HEK293 (cell line): ENCODE results near the gene RPL11.
A peak's percentile ranks its signal among the peaks of the same experiment; 100 is the strongest.

Experiments
- PRDM2 ChIP-seq: fragments of 450-650 bp; formaldehyde crosslinking; IDR thresholded peaks from 2 replicates; pipeline ENCODE4 v1.5.1; 2016; ENCODE audit warnings: missing biosample characterization, missing genetic modification characterization, borderline replicate concordance
- PRDM4 ChIP-seq: fragments of 450-650 bp; formaldehyde crosslinking; IDR thresholded peaks from 2 replicates; pipeline ENCODE4 v1.5.1; 2017; ENCODE audit warnings: missing biosample characterization, missing genetic modification characterization
- PRDM6 ChIP-seq: fragments of 450-650 bp; formaldehyde crosslinking; IDR thresholded peaks from 2 replicates; pipeline ENCODE4 v1.5.1; 2017; ENCODE audit warnings: missing biosample characterization, missing genetic modification characterization
- SP2 ChIP-seq: fragments of 450-650 bp; formaldehyde crosslinking; IDR thresholded peaks from 2 replicates; pipeline ENCODE4 v1.5.1; 2016; ENCODE audit warnings: missing biosample characterization, missing genetic modification characterization
- ZBTB20 ChIP-seq: fragments of 450-650 bp; formaldehyde crosslinking; IDR thresholded peaks from 2 replicates; pipeline ENCODE4 v1.5.1; 2016; ENCODE audit warnings: missing biosample characterization, missing genetic modification characterization
- ZBTB8A ChIP-seq: fragments of 450-650 bp; formaldehyde crosslinking; IDR thresholded peaks from 2 replicates; pipeline ENCODE4 v1.5.1; 2016; ENCODE audit warnings: missing biosample characterization, missing genetic modification characterization
- ZNF114 ChIP-seq: fragments of 450-650 bp; formaldehyde crosslinking; IDR thresholded peaks from 2 replicates; pipeline ENCODE4 v1.5.0; 2017; ENCODE audit warnings: missing biosample characterization, missing genetic modification characterization
- ZNF121 ChIP-seq: fragments of 450-650 bp; formaldehyde crosslinking; IDR thresholded peaks from 2 replicates; pipeline ENCODE4 v1.5.1; 2016; ENCODE audit warnings: missing biosample characterization, missing genetic modification characterization
- ZNF138 ChIP-seq: fragments of 450-650 bp; formaldehyde crosslinking; IDR thresholded peaks from 2 replicates; pipeline ENCODE4 v1.5.1; 2016; ENCODE audit warnings: missing biosample characterization, missing genetic modification characterization, borderline replicate concordance
- ZNF184 ChIP-seq: fragments of 450-650 bp; IDR thresholded peaks from 2 replicates; pipeline ENCODE4 v1.5.1; 2018; ENCODE audit warnings: missing biosample characterization, mild to moderate bottlenecking, missing genetic modification characterization
- ZNF19 ChIP-seq: fragments of 450-650 bp; formaldehyde crosslinking; IDR thresholded peaks from 2 replicates; pipeline ENCODE4; 2016; ENCODE audit warnings: missing biosample characterization, missing genetic modification characterization, low read depth
- ZNF214 ChIP-seq: fragments of 450-650 bp; formaldehyde crosslinking; IDR thresholded peaks from 2 replicates; pipeline ENCODE4 v1.5.1; 2017; ENCODE audit warnings: missing biosample characterization, mild to moderate bottlenecking, missing genetic modification characterization, borderline replicate concordance
- ZNF23 ChIP-seq: fragments of 450-650 bp; formaldehyde crosslinking; IDR thresholded peaks from 2 replicates; pipeline ENCODE4 v1.5.1; 2016; ENCODE audit warnings: missing biosample characterization, missing genetic modification characterization, borderline replicate concordance
- ZNF266 ChIP-seq: fragments of 450-650 bp; formaldehyde crosslinking; IDR thresholded peaks from 2 replicates; pipeline ENCODE4 v1.5.1; 2016; ENCODE audit warnings: missing biosample characterization, missing genetic modification characterization, low read depth
- ZNF274 ChIP-seq, 2 experiments: fragments of 200-500 bp in 1 of 2; fragments of 450-650 bp in 1 of 2; sonication (Bioruptor generic) in 1 of 2; formaldehyde crosslinking in 1 of 2; IDR thresholded peaks; 2 replicates each; pipeline versions ENCODE4 v1.5.1 to v1.6.1; 2014 to 2016; ENCODE audit warnings: borderline replicate concordance in 1 of 2, inconsistent platforms in 1 of 2, low read length in 1 of 2, missing biosample characterization in 1 of 2, missing genetic modification characterization in 1 of 2
- ZNF423 ChIP-seq: fragments of 450-650 bp; formaldehyde crosslinking; IDR thresholded peaks from 2 replicates; pipeline ENCODE4 v1.5.1; 2016; ENCODE audit warnings: missing biosample characterization, missing genetic modification characterization
- ZNF488 ChIP-seq: fragments of 450-650 bp; formaldehyde crosslinking; IDR thresholded peaks from 2 replicates; pipeline ENCODE4 v1.5.1; 2016; ENCODE audit warnings: missing biosample characterization, missing genetic modification characterization
- ZNF514 ChIP-seq: fragments of 450-650 bp; formaldehyde crosslinking; IDR thresholded peaks from 2 replicates; pipeline ENCODE4 v1.5.1; 2016; ENCODE audit warnings: missing biosample characterization, missing genetic modification characterization
- ZNF626 ChIP-seq: fragments of 450-650 bp; sonication (Bioruptor Pico); formaldehyde crosslinking; IDR thresholded peaks from 2 replicates; pipeline ENCODE4 v1.5.1; 2018; ENCODE audit warnings: missing biosample characterization, missing genetic modification characterization, inconsistent platforms
- ZNF654 ChIP-seq: fragments of 450-650 bp; formaldehyde crosslinking; IDR thresholded peaks from 2 replicates; pipeline ENCODE4 v1.5.1; 2016; ENCODE audit warnings: low read depth, missing biosample characterization, missing genetic modification characterization
- ZNF677 ChIP-seq: fragments of 450-650 bp; IDR thresholded peaks from 2 replicates; pipeline ENCODE4 v1.5.0; 2018; ENCODE audit warnings: missing biosample characterization, mild to moderate bottlenecking, missing genetic modification characterization, moderate library complexity
- ZNF701 ChIP-seq: fragments of 450-650 bp; formaldehyde crosslinking; IDR thresholded peaks from 2 replicates; pipeline ENCODE4 v1.5.1; 2016; ENCODE audit warnings: missing biosample characterization, missing genetic modification characterization
- ZNF791 ChIP-seq: fragments of 450-650 bp; formaldehyde crosslinking; IDR thresholded peaks from 2 replicates; pipeline ENCODE4 v1.5.1; 2016; ENCODE audit warnings: missing biosample characterization, missing genetic modification characterization
- ZSCAN16 ChIP-seq: fragments of 450-650 bp; formaldehyde crosslinking; IDR thresholded peaks from 2 replicates; pipeline ENCODE4 v1.5.1; 2016; ENCODE audit warnings: missing biosample characterization, missing genetic modification characterization
- TF ChIP-seq, protein P1 (sequence below): fragments of 450-650 bp; formaldehyde crosslinking; IDR thresholded peaks from 2 replicates; pipeline ENCODE4 v1.5.0; 2017; ENCODE audit warnings: missing biosample characterization, missing genetic modification characterization, borderline replicate concordance

RPL11 gene

GRCh38 chr1:23743287-23744152, 51.9 kb downstream of the RPL11 start, which contains the start of gene ELOA (continued):
- TF ChIP-seq ZNF423 (tag by site-specific recombination) (0 out of 2 replicates have a peak, but pooled peaks have one; percentile 37), ZNF514 (no peak), ZNF701 (tag by site-specific recombination) (no peak), PRDM6 (tag by site-specific recombination) (no peak), ZNF654 (tag by site-specific recombination) (no peak), PRDM2 (tag by site-specific recombination) (no peak), ZNF677 (tag by site-specific recombination) (peak; percentile 12; the same call in 1 of the 2 replicates), ZNF23 (tag by site-specific recombination) (no peak), SP2 (peak; percentile 72), ZNF791 (tag by site-specific recombination) (no peak), ZNF114 (tag by site-specific recombination) (no peak), ZNF488 (tag by site-specific recombination) (no peak), ZSCAN16 (tag by site-specific recombination) (no peak), ZNF19 (tag by site-specific recombination) (no peak), ZNF214 (tag by site-specific recombination) (no peak), ZNF274 (IDR thresholded peaks at IDR 0.05; ENCODE audit: low read length) (no peak), ZNF274 (tag by site-specific recombination; IDR thresholded peaks at IDR 0.05; ENCODE audit: borderline replicate concordance) (no peak), ZBTB8A (tag by site-specific recombination) (peak; percentile 95), PRDM4 (tag by site-specific recombination) (no peak), ZNF138 (tag by site-specific recombination) (no peak), ZBTB20 (tag by site-specific recombination) (peak; percentile 77), ZNF266 (tag by site-specific recombination) (no peak), ZNF184 (tag by site-specific recombination) (0 out of 2 replicates have a peak, but pooled peaks have one; percentile 59), ZNF626 (tag by site-specific recombination) (no peak), ZNF121 (tag by site-specific recombination) (no peak)
- TF ChIP-seq, protein P1, sequence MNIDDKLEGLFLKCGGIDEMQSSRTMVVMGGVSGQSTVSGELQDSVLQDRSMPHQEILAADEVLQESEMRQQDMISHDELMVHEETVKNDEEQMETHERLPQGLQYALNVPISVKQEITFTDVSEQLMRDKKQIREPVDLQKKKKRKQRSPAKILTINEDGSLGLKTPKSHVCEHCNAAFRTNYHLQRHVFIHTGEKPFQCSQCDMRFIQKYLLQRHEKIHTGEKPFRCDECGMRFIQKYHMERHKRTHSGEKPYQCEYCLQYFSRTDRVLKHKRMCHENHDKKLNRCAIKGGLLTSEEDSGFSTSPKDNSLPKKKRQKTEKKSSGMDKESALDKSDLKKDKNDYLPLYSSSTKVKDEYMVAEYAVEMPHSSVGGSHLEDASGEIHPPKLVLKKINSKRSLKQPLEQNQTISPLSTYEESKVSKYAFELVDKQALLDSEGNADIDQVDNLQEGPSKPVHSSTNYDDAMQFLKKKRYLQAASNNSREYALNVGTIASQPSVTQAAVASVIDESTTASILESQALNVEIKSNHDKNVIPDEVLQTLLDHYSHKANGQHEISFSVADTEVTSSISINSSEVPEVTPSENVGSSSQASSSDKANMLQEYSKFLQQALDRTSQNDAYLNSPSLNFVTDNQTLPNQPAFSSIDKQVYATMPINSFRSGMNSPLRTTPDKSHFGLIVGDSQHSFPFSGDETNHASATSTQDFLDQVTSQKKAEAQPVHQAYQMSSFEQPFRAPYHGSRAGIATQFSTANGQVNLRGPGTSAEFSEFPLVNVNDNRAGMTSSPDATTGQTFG: no peak
